IMR-90 (cell line): Measurements from ENCODE around the gene CGREF1. TPM values are rescaled to one million over a fixed set of nuclear protein-coding genes. Genes with fewer than 3 reads are reported as not detected.

Source experiments
- ATAC-seq: fragments of 200-7000 bp; cut with Tn5 transposase; 2 replicates; pipeline ENCODE4 v1.9.1; 2020; ENCODE audit warnings: low read depth, mild to moderate bottlenecking, moderate library complexity
- BruUV-seq: library from RNA; stranded (reverse); fragments of 400-500 nt; replicated peaks from 2 replicates; lab custom pipeline; 2021; lab: Mats Ljungman, UMichigan
- CTCF ChIA-PET: fragments of 300-600 bp; formaldehyde crosslinking; extraction: SDS; loops from one replicate; lab custom pipeline; 2021; ENCODE audit warnings: antibody characterized with exemption; lab: Yijun Ruan, JAX
- POLR2A ChIA-PET: fragments of 300-600 bp; sonication (Branson Sonifier 250); formaldehyde crosslinking; loops from one replicate; lab custom pipeline; 2022; ENCODE audit warnings: antibody characterized with exemption; ENCODE audit not compliant: unreplicated experiment; lab: Charles Lee
- DNase-seq: peaks from one replicate; pipeline ENCODE4 v3.0.0; 2013
- H2AFZ ChIP-seq: replicated peaks from 2 replicates; pipeline ENCODE3; 2013; ENCODE audit warnings: low read length, mild to moderate bottlenecking; ENCODE audit not compliant: poor library complexity
- H2AK5ac ChIP-seq: 2 replicates; pipeline ENCODE4 v1.6.1; 2013; ENCODE audit warnings: low read depth, low read length, inconsistent platforms
- H2AK9ac ChIP-seq: replicated peaks from 2 replicates; pipeline ENCODE3; 2013; ENCODE audit warnings: mild to moderate bottlenecking, low read depth, low read length, moderate library complexity; ENCODE audit not compliant: poor library complexity
- H2BK120ac ChIP-seq: 2 replicates; pipeline ENCODE4 v1.6.1; 2013; ENCODE audit warnings: low read depth, low read length, inconsistent platforms
- H2BK15ac ChIP-seq: 3 replicates; pipeline ENCODE4 v1.6.1; 2013; ENCODE audit warnings: low read depth, low read length, inconsistent platforms
- H2BK20ac ChIP-seq: 2 replicates; pipeline ENCODE4 v1.6.1; 2013; ENCODE audit warnings: low read depth, mild to moderate bottlenecking, inconsistent platforms, low read length, moderate library complexity
- H2BK5ac ChIP-seq: 2 replicates; pipeline ENCODE4 v1.6.1; 2013; ENCODE audit warnings: mild to moderate bottlenecking, low read depth, low read length, inconsistent platforms; ENCODE audit not compliant: poor library complexity, severe bottlenecking
- H3K14ac ChIP-seq: replicated peaks from 2 replicates; pipeline ENCODE4 v1.6.1; 2013; ENCODE audit warnings: low read depth, low read length, inconsistent platforms
- H3K18ac ChIP-seq: 2 replicates; pipeline ENCODE4 v1.6.1; 2013; ENCODE audit warnings: low read depth, low read length, control low read depth
- H3K23ac ChIP-seq: 2 replicates; pipeline ENCODE4 v1.6.1; 2013; ENCODE audit warnings: low read depth, low read length, inconsistent platforms
- H3K27ac ChIP-seq: 2 replicates; pipeline ENCODE4 v1.5.1; 2013; ENCODE audit warnings: mild to moderate bottlenecking, control low read depth, low read length; ENCODE audit not compliant: insufficient read depth
- H3K27me3 ChIP-seq: 2 replicates; pipeline ENCODE4 v1.6.1; 2013; ENCODE audit warnings: low read length; ENCODE audit not compliant: control insufficient read depth, insufficient read depth
- H3K36me3 ChIP-seq: 2 replicates; pipeline ENCODE4 v1.6.1; 2013; ENCODE audit warnings: low read length, mixed read lengths; ENCODE audit not compliant: control insufficient read depth, insufficient read depth
- H3K4ac ChIP-seq: 2 replicates; pipeline ENCODE4 v1.6.1; 2013; ENCODE audit warnings: low read depth, low read length, inconsistent platforms
- H3K4me1 ChIP-seq: 2 replicates; pipeline ENCODE4 v1.6.1; 2013; ENCODE audit warnings: low read length, mixed read lengths; ENCODE audit not compliant: control insufficient read depth, insufficient read depth
- H3K4me2 ChIP-seq: 2 replicates; pipeline ENCODE4 v1.6.1; 2013; ENCODE audit warnings: low read depth, mild to moderate bottlenecking, control low read depth, low read length, moderate library complexity
- H3K4me3 ChIP-seq: 2 replicates; pipeline ENCODE4 v1.5.1; 2013; ENCODE audit warnings: low read depth, mild to moderate bottlenecking, control low read depth, low read length, moderate library complexity; ENCODE audit not compliant: insufficient read depth
- H3K56ac ChIP-seq: 2 replicates; pipeline ENCODE4 v1.6.1; 2013; ENCODE audit warnings: low read length, inconsistent platforms; ENCODE audit not compliant: insufficient read depth; ENCODE audit errors: extremely low read depth
- H3K79me1 ChIP-seq, 2 experiments: 2 replicates each; pipeline ENCODE4 v1.6.1; 2013; ENCODE audit warnings: low read length in 2 of 2, inconsistent platforms in 1 of 2, low read depth in 1 of 2
- H3K9ac ChIP-seq: 2 replicates; pipeline ENCODE4 v1.6.1; 2013; ENCODE audit warnings: low read depth, low read length, control low read depth
- H3K9me1 ChIP-seq: 2 replicates; pipeline ENCODE4 v1.6.1; 2013; ENCODE audit warnings: low read length, inconsistent platforms; ENCODE audit not compliant: insufficient read depth
- H3K9me3 ChIP-seq: 2 replicates; pipeline ENCODE4 v1.6.1; 2013; ENCODE audit warnings: low read length; ENCODE audit not compliant: control insufficient read depth, insufficient read depth
- H4K20me1 ChIP-seq: 2 replicates; pipeline ENCODE4 v1.6.1; 2013; ENCODE audit warnings: low read length, inconsistent platforms; ENCODE audit not compliant: insufficient read depth
- H4K5ac ChIP-seq: 2 replicates; pipeline ENCODE4 v1.6.1; 2013; ENCODE audit warnings: mild to moderate bottlenecking, low read depth, low read length, control low read depth
- H4K8ac ChIP-seq, 2 experiments: 2 replicates each; pipeline ENCODE4 v1.6.1; 2013; ENCODE audit warnings: low read depth in 2 of 2, low read length in 2 of 2, control low read depth in 1 of 2, inconsistent platforms in 1 of 2
- H4K91ac ChIP-seq: 2 replicates; pipeline ENCODE4 v1.6.1; 2013; ENCODE audit warnings: low read depth, low read length, inconsistent platforms; ENCODE audit not compliant: insufficient read depth
- BHLHE40 ChIP-seq: fragments of 150-350 bp; IDR thresholded peaks from 2 replicates; pipeline ENCODE4 v1.6.1; 2016; ENCODE audit warnings: mild to moderate bottlenecking, low read depth, low read length
- CEBPB ChIP-seq: IDR thresholded peaks from 2 replicates; pipeline ENCODE4 v1.6.1; 2012; ENCODE audit warnings: low read depth, low read length, improper control_type of control experiment
- FOS ChIP-seq: fragments of 150-350 bp; IDR thresholded peaks from 2 replicates; pipeline ENCODE4 v1.6.1; 2016; ENCODE audit warnings: low read depth, low read length
- MAFK ChIP-seq: IDR thresholded peaks from 2 replicates; pipeline ENCODE4 v1.6.1; 2012; ENCODE audit warnings: low read depth, low read length, improper control_type of control experiment
- MAZ ChIP-seq: IDR thresholded peaks from 2 replicates; pipeline ENCODE4 v1.6.1; 2012; ENCODE audit warnings: low read depth, mild to moderate bottlenecking, low read length, improper control_type of control experiment, moderate library complexity, borderline replicate concordance
- MXI1 ChIP-seq: IDR thresholded peaks from 2 replicates; pipeline ENCODE4 v1.6.1; 2012; ENCODE audit warnings: low read depth, mild to moderate bottlenecking, low read length, moderate library complexity, borderline replicate concordance
- RAD21 ChIP-seq: IDR thresholded peaks from 2 replicates; pipeline ENCODE4 v1.6.1; 2012; ENCODE audit warnings: low read length, improper control_type of control experiment
- RCOR1 ChIP-seq: IDR thresholded peaks from 2 replicates; pipeline ENCODE4 v1.6.1; 2012; ENCODE audit warnings: mild to moderate bottlenecking, low read length, improper control_type of control experiment; ENCODE audit not compliant: insufficient replicate concordance
- SMC3 ChIP-seq: fragments of 150-350 bp; IDR thresholded peaks from 2 replicates; pipeline ENCODE4 v1.6.1; 2016; ENCODE audit warnings: low read depth, mild to moderate bottlenecking, antibody characterized with exemption, low read length, moderate library complexity
- WGBS, 2 experiments: methylation state at CpG; one replicate each; pipeline versions ENCODE4 v1.1.5 to v1.1.7; 2013; ENCODE audit warnings: missing lambda C conversion rate in 2 of 2; ENCODE audit not compliant: insufficient read length in 1 of 2; ENCODE audit errors: extremely low coverage in 2 of 2; 5-methylcytosine and 5-hydroxymethylcytosine counted together
- dilution Hi-C: fragments of 300-500 bp; cut with HindIII; formaldehyde crosslinking; loops from one replicate; pipeline ENCODE4 v1.14.3; 2018; ENCODE audit warnings: low sequenced_read_pairs; ENCODE audit not compliant: unreplicated experiment
- in situ Hi-C: fragments of 300-500 bp; cut with MboI; formaldehyde crosslinking; loops from 3 replicates; pipeline ENCODE4 v1.14.3; 2019; ENCODE audit warnings: low sequenced_read_pairs, inconsistent platforms, mixed read lengths
- intact Hi-C: fragments of 100-400 bp; cut with micrococcal nuclease; formaldehyde crosslinking; loops from 2 replicates; pipeline ENCODE4 v1.10.0; 2022
- polyA plus RNA-seq, 3 experiments: library from polyadenylated mRNA; depleted of rRNA; stranded (reverse); fragments of >200 nt; gene quantifications; 2 replicates each; pipeline ENCODE4 v1.2.3, GENCODE V29; 2012; ENCODE audit warnings: low replicate concordance in 1 of 3
- total RNA-seq: library from RNA; depleted of rRNA; stranded (reverse); fragments of >200 nt; gene quantifications from 2 replicates; pipeline ENCODE4 v1.2.3, GENCODE V29; 2012
- TF ChIP-seq, protein P1 (sequence below): conservative IDR thresholded peaks from 2 replicates; pipeline ENCODE4 v1.5.1; 2012; ENCODE audit warnings: mild to moderate bottlenecking, low read depth, low read length, improper control_type of control experiment
- TF ChIP-seq, protein P2 (sequence below): fragments of 150-350 bp; IDR thresholded peaks from 2 replicates; pipeline ENCODE4 v1.6.1; 2017; ENCODE audit warnings: mild to moderate bottlenecking, antibody characterized with exemption, low read length, low read depth
- TF ChIP-seq, protein P3 (sequence below): fragments of 150-350 bp; IDR thresholded peaks from 2 replicates; pipeline ENCODE4 v1.6.1; 2016; ENCODE audit warnings: low read depth, mild to moderate bottlenecking, low read length, moderate library complexity, borderline replicate concordance

The CGREF1 gene
- total and polyA plus RNA-seq, 2 of the 4 experiments (the other 2 are of a cell fraction) = 0.54 to 1.3 TPM

DNA sequence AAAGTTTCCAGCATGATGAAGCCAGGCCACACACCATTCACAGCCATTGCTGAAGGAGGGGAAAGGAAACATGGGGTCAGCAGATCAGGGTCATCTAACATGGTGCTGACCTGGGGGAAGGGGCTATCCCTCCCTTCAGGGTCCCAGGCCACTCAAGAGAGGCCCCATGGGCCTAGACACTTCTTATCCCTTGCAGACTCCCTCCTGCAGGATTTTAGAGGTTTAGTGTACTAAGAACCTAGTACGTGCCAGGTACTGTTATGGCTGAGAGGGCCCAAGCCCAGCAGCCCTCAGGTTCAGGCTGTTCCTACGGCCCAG, 23.5 kb downstream of the CGREF1 start:
- Histone ChIP-seq H3K18ac (no peak overlapping the region), H4K91ac (no peak overlapping the region), H3K4me3 (no peak overlapping the region), H3K56ac (no peak overlapping the region), H3K4me2 (no peak overlapping the region), H3K9ac (no peak overlapping the region), H3K27me3 (peaks cover 2% of the 10 kb centered on the region; the same call in 1 of the 2 replicates), H3K4me1 (0 out of 2 replicates have a peak, but pooled peaks cover 3% of the 10 kb centered on the region), H2AK5ac (no peak overlapping the region), H3K9me1 (peaks cover 7% of the 10 kb centered on the region; the same call in 1 of the 2 replicates), H3K14ac (no peak overlapping the region), H2BK20ac (no peak overlapping the region), H3K23ac (no peak overlapping the region), H3K36me3 (no peaks in the 10 kb centered on the region), H3K4ac (no peak overlapping the region), H4K8ac (peak overlapping the region in 1 of 2 experiments; percentile 94; a peak in 2 of 4 replicates), H3K9me3 (no peaks in the 10 kb centered on the region), H2AFZ (peak overlapping the region; percentile 98), H2BK5ac (no peak overlapping the region), H4K5ac (no peak overlapping the region), H3K79me1 (no peaks in the 10 kb centered on the region), H4K20me1 (no peaks in the 10 kb centered on the region; the same call in 1 of the 2 replicates), H2AK9ac (peak overlapping the region; percentile 25), H2BK15ac (no peak overlapping the region), H3K27ac (no peak overlapping the region), H2BK120ac (no peak overlapping the region)
- POLR2A ChIA-PET = interaction anchor here (0.6 kb wide), 1 partner anchor 198 kb away, joined by 13 read pairs; no protein-coding TSS in a partner anchor
- in situ Hi-C loops (loop anchor here (5.0 kb wide), 1 partner anchor 187 kb away; the partner anchor contains the start of gene TRIM54), intact Hi-C loops (no loop called here), dilution Hi-C loops (no loop called here)
- CTCF ChIA-PET = no interaction called here
- WGBS, 2 experiments = 100% methylated on average over 1 of the region's 2 CpGs; no CpG with 5 or more reads in 1 of the 2 experiments
- no peak for ATAC-seq
- no TSS peak for BruUV-seq
- TF ChIP-seq, protein P1, sequence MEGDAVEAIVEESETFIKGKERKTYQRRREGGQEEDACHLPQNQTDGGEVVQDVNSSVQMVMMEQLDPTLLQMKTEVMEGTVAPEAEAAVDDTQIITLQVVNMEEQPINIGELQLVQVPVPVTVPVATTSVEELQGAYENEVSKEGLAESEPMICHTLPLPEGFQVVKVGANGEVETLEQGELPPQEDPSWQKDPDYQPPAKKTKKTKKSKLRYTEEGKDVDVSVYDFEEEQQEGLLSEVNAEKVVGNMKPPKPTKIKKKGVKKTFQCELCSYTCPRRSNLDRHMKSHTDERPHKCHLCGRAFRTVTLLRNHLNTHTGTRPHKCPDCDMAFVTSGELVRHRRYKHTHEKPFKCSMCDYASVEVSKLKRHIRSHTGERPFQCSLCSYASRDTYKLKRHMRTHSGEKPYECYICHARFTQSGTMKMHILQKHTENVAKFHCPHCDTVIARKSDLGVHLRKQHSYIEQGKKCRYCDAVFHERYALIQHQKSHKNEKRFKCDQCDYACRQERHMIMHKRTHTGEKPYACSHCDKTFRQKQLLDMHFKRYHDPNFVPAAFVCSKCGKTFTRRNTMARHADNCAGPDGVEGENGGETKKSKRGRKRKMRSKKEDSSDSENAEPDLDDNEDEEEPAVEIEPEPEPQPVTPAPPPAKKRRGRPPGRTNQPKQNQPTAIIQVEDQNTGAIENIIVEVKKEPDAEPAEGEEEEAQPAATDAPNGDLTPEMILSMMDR = no peak
- TF ChIP-seq MAZ = no peak
- TF ChIP-seq, protein P2, sequence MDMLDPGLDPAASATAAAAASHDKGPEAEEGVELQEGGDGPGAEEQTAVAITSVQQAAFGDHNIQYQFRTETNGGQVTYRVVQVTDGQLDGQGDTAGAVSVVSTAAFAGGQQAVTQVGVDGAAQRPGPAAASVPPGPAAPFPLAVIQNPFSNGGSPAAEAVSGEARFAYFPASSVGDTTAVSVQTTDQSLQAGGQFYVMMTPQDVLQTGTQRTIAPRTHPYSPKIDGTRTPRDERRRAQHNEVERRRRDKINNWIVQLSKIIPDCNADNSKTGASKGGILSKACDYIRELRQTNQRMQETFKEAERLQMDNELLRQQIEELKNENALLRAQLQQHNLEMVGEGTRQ = no peak
- no peak for TF ChIP-seq MAFK
- TF ChIP-seq, protein P3, sequence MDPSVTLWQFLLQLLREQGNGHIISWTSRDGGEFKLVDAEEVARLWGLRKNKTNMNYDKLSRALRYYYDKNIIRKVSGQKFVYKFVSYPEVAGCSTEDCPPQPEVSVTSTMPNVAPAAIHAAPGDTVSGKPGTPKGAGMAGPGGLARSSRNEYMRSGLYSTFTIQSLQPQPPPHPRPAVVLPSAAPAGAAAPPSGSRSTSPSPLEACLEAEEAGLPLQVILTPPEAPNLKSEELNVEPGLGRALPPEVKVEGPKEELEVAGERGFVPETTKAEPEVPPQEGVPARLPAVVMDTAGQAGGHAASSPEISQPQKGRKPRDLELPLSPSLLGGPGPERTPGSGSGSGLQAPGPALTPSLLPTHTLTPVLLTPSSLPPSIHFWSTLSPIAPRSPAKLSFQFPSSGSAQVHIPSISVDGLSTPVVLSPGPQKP = no peak
- TF ChIP-seq SMC3 = no peak
- TF ChIP-seq RCOR1 = no peak
- no peak for TF ChIP-seq MXI1
- TF ChIP-seq FOS = no peak
- no peak for TF ChIP-seq BHLHE40
- no peak for TF ChIP-seq CEBPB
- no peak for TF ChIP-seq RAD21
- DNase-seq = no peak
